GM23248 (cell line): ENCODE results near the gene IKZF1.

ENCODE experiments used
- EZH2 ChIP-seq: fragments of 200-600 bp; sonication (generic); IDR thresholded peaks from 2 replicates; pipeline ENCODE4 v1.6.1; 2018; ENCODE audit warnings: antibody characterized with exemption, mild to moderate bottlenecking; ENCODE audit not compliant: insufficient read depth, poor library complexity, severe bottlenecking
- EZH2phosphoT487 ChIP-seq: fragments of 200-600 bp; sonication (generic); IDR thresholded peaks from 2 replicates; pipeline ENCODE4 v1.6.1; 2018; ENCODE audit warnings: antibody characterized with exemption, moderate library complexity, mild to moderate bottlenecking, low read depth; ENCODE audit not compliant: insufficient read depth

- TF ChIP-seq EZH2phosphoT487 = no peak
- no peak for TF ChIP-seq EZH2
Observed at GRCh38 chr7:50394315-50394714, 89.8 kb downstream of the IKZF1 start.
